Bronchus fibroblast of lung (primary cell): ENCODE data around the gene PLCB1. TPM values are rescaled to one million over a fixed set of nuclear protein-coding genes. Genes with fewer than 3 reads are reported as not detected.

Source experiments
- total RNA-seq: library from RNA; depleted of rRNA; stranded (reverse); fragments of >200 nt; gene quantifications from 2 replicates; pipeline ENCODE4 v1.2.3, GENCODE V29; 2015

The PLCB1 gene
- 1.6 and 1.7 TPM in 2 replicates for total RNA-seq

DNA sequence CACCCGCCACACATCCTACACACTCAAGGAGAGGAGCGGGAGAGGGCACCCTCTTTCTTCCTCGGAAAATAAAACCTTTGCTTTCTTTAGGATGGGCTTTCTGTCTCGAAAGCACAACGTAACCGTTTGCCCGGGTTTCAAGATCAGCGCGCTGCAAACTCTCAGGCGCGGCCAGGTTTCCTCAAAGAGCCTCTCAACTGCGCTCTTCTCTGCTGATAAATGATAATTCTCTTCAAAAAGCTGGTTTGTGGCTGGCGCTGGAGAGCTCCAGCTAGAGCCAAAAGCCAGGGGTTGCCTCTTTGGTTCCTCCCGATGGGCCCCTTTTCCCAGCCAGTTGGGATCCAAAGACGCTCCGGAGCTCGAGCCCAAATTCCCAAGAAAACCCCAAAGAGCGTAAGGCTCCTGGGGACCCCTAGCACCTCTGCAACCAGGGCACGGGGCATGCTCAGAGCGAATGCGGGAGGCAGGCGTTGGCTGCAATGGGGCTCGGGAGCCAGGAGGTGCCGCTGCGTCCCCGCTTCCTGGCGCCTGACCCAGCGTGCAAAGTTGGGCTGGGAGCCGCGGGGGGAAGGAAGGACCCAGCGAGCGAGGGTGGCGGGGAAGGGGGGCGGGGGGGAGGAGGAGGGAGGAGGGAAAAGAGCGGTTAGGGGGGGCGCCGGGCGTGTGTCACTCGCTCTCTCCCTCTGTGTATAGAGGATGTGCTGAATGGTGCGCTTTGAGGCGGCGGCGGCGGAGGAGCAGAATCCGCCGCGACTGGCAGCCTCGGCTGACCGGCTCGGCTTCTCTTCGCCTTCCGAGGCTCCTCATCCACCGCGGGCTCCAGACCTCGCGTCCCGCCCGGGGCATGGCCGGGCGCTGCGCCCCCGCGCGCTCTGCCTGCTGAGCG lies at the start of gene PLCB1:
Gene PLCB1, plus strand, starts transcription at position 669 of the 886 bp plus-strand sequence. CDS start 386 bp downstream, outside the sequence.

Other genes with a start within 250 kb of the PLCB1 start
- not detected in 2 replicates for gene HAO1, start 191.8 kb upstream of the PLCB1 start, total RNA-seq
- 13.1 and 15.0 TPM in 2 replicates for gene TMX4, start 112.5 kb upstream of the PLCB1 start, total RNA-seq